Liver (tissue), 3 donors: ENCODE data around the gene ENTHD1.

ENCODE experiments used
- CTCF ChIP-seq: fragments of 150-350 bp; IDR thresholded peaks from 2 replicates; pipeline ENCODE4 v1.5.1; 2017; ENCODE audit warnings: improper control_type of control experiment, low read depth, low read length; ENCODE audit not compliant: missing input control
- EGR1 ChIP-seq, 2 donors: IDR thresholded peaks; 2 replicates each; pipeline ENCODE4 v1.6.1; 2016 to 2018; ENCODE audit warnings: antibody characterized with exemption in 2 of 2, low read depth in 2 of 2
- JUND ChIP-seq, 2 donors: IDR thresholded peaks; 2 replicates each; pipeline ENCODE4 v1.6.1; 2016; ENCODE audit warnings: antibody characterized with exemption in 2 of 2
- MAX ChIP-seq: IDR thresholded peaks from 2 replicates; pipeline ENCODE4 v1.6.1; 2016; ENCODE audit warnings: antibody characterized with exemption
- REST ChIP-seq: IDR thresholded peaks from 2 replicates; pipeline ENCODE4 v1.6.1; 2016; ENCODE audit warnings: antibody characterized with exemption, mild to moderate bottlenecking
- SP1 ChIP-seq: IDR thresholded peaks from 2 replicates; pipeline ENCODE4 v1.6.1; 2018; ENCODE audit warnings: antibody characterized with exemption, mild to moderate bottlenecking
- TAF1 ChIP-seq: conservative IDR thresholded peaks from 2 replicates; pipeline ENCODE4 v1.6.1; 2016; ENCODE audit warnings: antibody characterized with exemption, mild to moderate bottlenecking
- ZBTB33 ChIP-seq: IDR thresholded peaks from 2 replicates; pipeline ENCODE4 v1.6.1; 2016; ENCODE audit warnings: antibody characterized with exemption
- donor health status: healthy.
- donor health status: healthy.

- TF ChIP-seq SP1 (no peak), EGR1 (IDR thresholded peaks at IDR 0.05; ENCODE audit: low read depth in 2 of 2) (no peak), CTCF (no peak), JUND (IDR thresholded peaks at IDR 0.05) (no peak), MAX (no peak), REST (no peak), TAF1 (no peak), ZBTB33 (no peak)
Measured at GRCh38 chr22:39800790-39801520, 92.6 kb downstream of the ENTHD1 start.
